Liver (tissue), 9 donors: ENCODE results near the gene NAP1L4. TPM values are rescaled to one million over a fixed set of nuclear protein-coding genes. Genes with fewer than 3 reads are reported as not detected.

ENCODE experiments used
- DNase-seq: peaks from one replicate; pipeline ENCODE4 v3.0.0-alpha.2; 2017; ENCODE audit warnings: low spot score
- H3K27ac ChIP-seq, 2 donors: one replicate each; pipeline ENCODE4 v1.7.0; 2013; ENCODE audit warnings: inconsistent platforms in 2 of 2, low read length in 2 of 2, control low read depth in 1 of 2, low read depth in 1 of 2, mild to moderate bottlenecking in 1 of 2
- H3K27me3 ChIP-seq, 4 donors: one replicate each; pipeline versions ENCODE4 v1.6.1 to v1.7.0; 2013; ENCODE audit warnings: low read length in 3 of 4, inconsistent platforms in 1 of 4, mild to moderate bottlenecking in 1 of 4, moderate library complexity in 1 of 4; ENCODE audit not compliant: control insufficient read depth in 4 of 4, insufficient read depth in 4 of 4
- H3K36me3 ChIP-seq, 4 donors: one replicate each; pipeline versions ENCODE4 v1.6.1 to v1.7.0; 2013; ENCODE audit warnings: low read length in 3 of 4, mild to moderate bottlenecking in 3 of 4, low read depth in 1 of 4, moderate library complexity in 1 of 4; ENCODE audit not compliant: control insufficient read depth in 4 of 4, insufficient read depth in 3 of 4
- H3K4me1 ChIP-seq, 4 donors: one replicate each; pipeline versions ENCODE4 v1.6.1 to v1.7.0; 2013; ENCODE audit warnings: low read length in 3 of 4, mild to moderate bottlenecking in 3 of 4, moderate library complexity in 1 of 4; ENCODE audit not compliant: control insufficient read depth in 4 of 4, insufficient read depth in 4 of 4
- H3K4me3 ChIP-seq, 3 donors: one replicate each; pipeline versions ENCODE4 v1.6.1 to v1.7.0; 2013; ENCODE audit warnings: low read length in 3 of 3, control low read depth in 1 of 3, low read depth in 1 of 3, mild to moderate bottlenecking in 1 of 3
- H3K9ac ChIP-seq, 2 donors: one replicate each; pipeline ENCODE4 v1.7.0; 2013; ENCODE audit warnings: low read length in 2 of 2, mild to moderate bottlenecking in 2 of 2, moderate library complexity in 2 of 2, control low read depth in 1 of 2, low read depth in 1 of 2
- H3K9me3 ChIP-seq, 4 donors: one replicate each; pipeline versions ENCODE4 v1.6.1 to v1.7.0; 2013; ENCODE audit warnings: low read length in 3 of 4; ENCODE audit not compliant: control insufficient read depth in 4 of 4
- CTCF ChIP-seq: fragments of 150-350 bp; IDR thresholded peaks from 2 replicates; pipeline ENCODE4 v1.5.1; 2017; ENCODE audit warnings: improper control_type of control experiment, low read depth, low read length; ENCODE audit not compliant: missing input control
- EGR1 ChIP-seq, 2 donors: IDR thresholded peaks; 2 replicates each; pipeline ENCODE4 v1.6.1; 2016 to 2018; ENCODE audit warnings: antibody characterized with exemption in 2 of 2, low read depth in 2 of 2
- FOXA1 ChIP-seq: IDR thresholded peaks from 2 replicates; pipeline ENCODE4 v1.6.1; 2016; ENCODE audit warnings: antibody characterized with exemption
- FOXA2 ChIP-seq: IDR thresholded peaks from 2 replicates; pipeline ENCODE4 v1.6.1; 2016; ENCODE audit warnings: antibody characterized with exemption
- GABPA ChIP-seq, 2 donors: IDR thresholded peaks in 1 of 2; conservative IDR thresholded peaks in 1 of 2; 2 replicates each; pipeline ENCODE4 v1.6.1; 2016; ENCODE audit warnings: antibody characterized with exemption in 2 of 2, mild to moderate bottlenecking in 1 of 2, moderate library complexity in 1 of 2
- HNF4A ChIP-seq, 2 donors: conservative IDR thresholded peaks; 2 replicates each; pipeline ENCODE4 v1.6.1; 2016; ENCODE audit warnings: antibody characterized with exemption in 2 of 2, mild to moderate bottlenecking in 2 of 2
- HNF4G ChIP-seq: IDR thresholded peaks from 2 replicates; pipeline ENCODE4 v1.6.1; 2016; ENCODE audit warnings: antibody characterized with exemption
- JUND ChIP-seq, 2 donors: IDR thresholded peaks; 2 replicates each; pipeline ENCODE4 v1.6.1; 2016; ENCODE audit warnings: antibody characterized with exemption in 2 of 2
- MAX ChIP-seq: IDR thresholded peaks from 2 replicates; pipeline ENCODE4 v1.6.1; 2016; ENCODE audit warnings: antibody characterized with exemption
- NR2F2 ChIP-seq: IDR thresholded peaks from 2 replicates; pipeline ENCODE4 v1.6.1; 2016; ENCODE audit warnings: antibody characterized with exemption
- RAD21 ChIP-seq, 2 donors: IDR thresholded peaks; 2 replicates each; pipeline ENCODE4 v1.6.1; 2016; ENCODE audit warnings: antibody characterized with exemption in 2 of 2, mild to moderate bottlenecking in 2 of 2
- RXRA ChIP-seq, 2 donors: IDR thresholded peaks; 2 replicates each; pipeline ENCODE4 v1.6.1; 2017 to 2018; ENCODE audit warnings: antibody characterized with exemption in 2 of 2, mild to moderate bottlenecking in 1 of 2
- SP1 ChIP-seq: IDR thresholded peaks from 2 replicates; pipeline ENCODE4 v1.6.1; 2018; ENCODE audit warnings: antibody characterized with exemption, mild to moderate bottlenecking
- YY1 ChIP-seq: IDR thresholded peaks from 2 replicates; pipeline ENCODE4 v1.6.1; 2016; ENCODE audit warnings: antibody characterized with exemption, mild to moderate bottlenecking
- ZBTB33 ChIP-seq: IDR thresholded peaks from 2 replicates; pipeline ENCODE4 v1.6.1; 2016; ENCODE audit warnings: antibody characterized with exemption
- WGBS: extraction: QIAGEN DNeasy Blood & Tissue Kit; methylation state at CpG from one replicate; pipeline ENCODE4 v1.1.7; 2013; 5-methylcytosine and 5-hydroxymethylcytosine counted together
- polyA plus RNA-seq, 2 donors: library from polyadenylated mRNA; stranded (reverse) in 1 of 2; unstranded in 1 of 2; fragments of 200-250 nt in 1 of 2; fragments of >200 nt in 1 of 2; fragmentation: Nextera tagmentation in 1 of 2; extraction: Ambion mirVana in 1 of 2; gene quantifications; one replicate each; pipeline versions ENCODE4 v1.2.1 to v1.2.3, GENCODE V29; 2013 to 2015
- total RNA-seq, 2 donors: library from RNA; depleted of rRNA; stranded (reverse); fragments of >200 nt; gene quantifications; one replicate each; pipeline ENCODE4 v1.2.3, GENCODE V29; 2014
- TF ChIP-seq, protein P1 (sequence below): IDR thresholded peaks from 2 replicates; pipeline ENCODE4 v1.6.1; 2016; ENCODE audit warnings: antibody characterized with exemption
- TF ChIP-seq, protein P2 (sequence below): IDR thresholded peaks from 2 replicates; pipeline ENCODE4 v1.6.1; 2016; ENCODE audit warnings: antibody characterized with exemption, mild to moderate bottlenecking
- donor health status: healthy.
- donor health status: healthy.
- donor health status: healthy.
- donor health status: healthy.
- donor health status: healthy.

Gene NAP1L4
- total and polyA plus RNA-seq, 4 donors, result 33.2 to 110 (median 46.7) TPM

GRCh38 chr11:2947744-2948143, 44.4 kb downstream of the NAP1L4 start:
- H3K9ac ChIP-seq, result no peak overlapping the region
- no peak overlapping the region for H3K4me3 ChIP-seq
- peaks cover 4 to 19% (median 9%) of the 10 kb centered on the region in 4 donors for H3K4me1 ChIP-seq
- TF ChIP-seq YY1 (no peak), GABPA (IDR thresholded peaks at IDR 0.05 in 1 of 2, conservative IDR thresholded peaks at IDR 0.05 in 1 of 2) (no peak), ZBTB33 (no peak), HNF4A (conservative IDR thresholded peaks at IDR 0.05) (no peak), SP1 (no peak), JUND (IDR thresholded peaks at IDR 0.05) (no peak), CTCF (no peak), MAX (no peak), HNF4G (no peak), FOXA1 (no peak), RXRA (IDR thresholded peaks at IDR 0.05) (no peak), NR2F2 (no peak), FOXA2 (no peak), RAD21 (IDR thresholded peaks at IDR 0.05) (no peak), EGR1 (IDR thresholded peaks at IDR 0.05; ENCODE audit: low read depth in 2 of 2) (no peak)
- TF ChIP-seq, protein P1, sequence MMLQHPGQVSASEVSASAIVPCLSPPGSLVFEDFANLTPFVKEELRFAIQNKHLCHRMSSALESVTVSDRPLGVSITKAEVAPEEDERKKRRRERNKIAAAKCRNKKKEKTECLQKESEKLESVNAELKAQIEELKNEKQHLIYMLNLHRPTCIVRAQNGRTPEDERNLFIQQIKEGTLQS, result no peak
- no peaks in the 10 kb centered on the region for H3K9me3 ChIP-seq
- DNase-seq, result no peak
- WGBS, result 91% methylated on average over 11 of the region's 11 CpGs
- no peak overlapping the region for H3K27ac ChIP-seq
- H3K27me3 ChIP-seq, result no peaks in the 10 kb centered on the region
- peaks cover 3 to 52% (median 38%) of the 10 kb centered on the region in 4 donors for H3K36me3 ChIP-seq

DNA sequence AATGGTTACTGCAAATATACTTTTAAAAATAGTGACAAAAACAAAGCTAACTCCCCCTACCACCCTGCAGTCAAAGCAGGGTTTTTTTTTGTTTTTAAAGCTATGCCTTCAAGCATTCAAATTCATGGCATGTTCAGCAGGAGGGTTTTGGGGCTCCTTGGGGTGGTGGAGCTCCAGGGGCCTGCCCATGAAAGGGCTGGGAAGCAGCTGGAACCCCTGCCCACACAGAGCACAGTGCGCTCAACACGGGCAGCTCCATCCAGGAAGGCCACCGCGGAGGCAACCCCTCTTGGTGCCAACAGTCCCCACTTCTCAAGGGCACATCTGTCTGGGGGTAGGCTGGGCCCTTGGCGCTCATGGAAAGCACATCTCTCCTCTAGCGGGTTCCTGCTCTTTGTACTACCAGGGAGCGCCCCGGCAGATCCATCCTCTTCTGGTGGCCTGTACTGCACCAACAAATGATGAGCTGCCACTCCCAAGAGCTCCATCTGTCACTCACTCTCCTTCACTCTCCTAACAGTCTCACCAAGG, 46.3 kb downstream of the NAP1L4 start:
- no peak for DNase-seq
- peak overlapping the region in 1 of 2 donors; percentile 24 for H3K27ac ChIP-seq
- 84% methylated on average over 8 of the region's 8 CpGs for WGBS

More for the DNA sequence above, 46.3 kb downstream of the NAP1L4 start:
- H3K9ac ChIP-seq, result no peak overlapping the region
- peaks cover 0 to 33% (median 21%) of the 10 kb centered on the region in 4 donors for H3K36me3 ChIP-seq
- H3K27me3 ChIP-seq, result no peaks in the 10 kb centered on the region
- peaks cover 9 to 26% (median 17%) of the 10 kb centered on the region in 4 donors for H3K4me1 ChIP-seq
- TF ChIP-seq SP1 (no peak), RXRA (IDR thresholded peaks at IDR 0.05) (no peak), ZBTB33 (no peak), RAD21 (IDR thresholded peaks at IDR 0.05) (no peak)
- TF ChIP-seq, protein P2, sequence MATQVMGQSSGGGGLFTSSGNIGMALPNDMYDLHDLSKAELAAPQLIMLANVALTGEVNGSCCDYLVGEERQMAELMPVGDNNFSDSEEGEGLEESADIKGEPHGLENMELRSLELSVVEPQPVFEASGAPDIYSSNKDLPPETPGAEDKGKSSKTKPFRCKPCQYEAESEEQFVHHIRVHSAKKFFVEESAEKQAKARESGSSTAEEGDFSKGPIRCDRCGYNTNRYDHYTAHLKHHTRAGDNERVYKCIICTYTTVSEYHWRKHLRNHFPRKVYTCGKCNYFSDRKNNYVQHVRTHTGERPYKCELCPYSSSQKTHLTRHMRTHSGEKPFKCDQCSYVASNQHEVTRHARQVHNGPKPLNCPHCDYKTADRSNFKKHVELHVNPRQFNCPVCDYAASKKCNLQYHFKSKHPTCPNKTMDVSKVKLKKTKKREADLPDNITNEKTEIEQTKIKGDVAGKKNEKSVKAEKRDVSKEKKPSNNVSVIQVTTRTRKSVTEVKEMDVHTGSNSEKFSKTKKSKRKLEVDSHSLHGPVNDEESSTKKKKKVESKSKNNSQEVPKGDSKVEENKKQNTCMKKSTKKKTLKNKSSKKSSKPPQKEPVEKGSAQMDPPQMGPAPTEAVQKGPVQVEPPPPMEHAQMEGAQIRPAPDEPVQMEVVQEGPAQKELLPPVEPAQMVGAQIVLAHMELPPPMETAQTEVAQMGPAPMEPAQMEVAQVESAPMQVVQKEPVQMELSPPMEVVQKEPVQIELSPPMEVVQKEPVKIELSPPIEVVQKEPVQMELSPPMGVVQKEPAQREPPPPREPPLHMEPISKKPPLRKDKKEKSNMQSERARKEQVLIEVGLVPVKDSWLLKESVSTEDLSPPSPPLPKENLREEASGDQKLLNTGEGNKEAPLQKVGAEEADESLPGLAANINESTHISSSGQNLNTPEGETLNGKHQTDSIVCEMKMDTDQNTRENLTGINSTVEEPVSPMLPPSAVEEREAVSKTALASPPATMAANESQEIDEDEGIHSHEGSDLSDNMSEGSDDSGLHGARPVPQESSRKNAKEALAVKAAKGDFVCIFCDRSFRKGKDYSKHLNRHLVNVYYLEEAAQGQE, result no peak
- H3K9me3 ChIP-seq, result no peaks in the 10 kb centered on the region
- no peak overlapping the region for H3K4me3 ChIP-seq
